ENCODE data around the gene RAB11FIP2. TPM values are rescaled to one million over a fixed set of nuclear protein-coding genes. Genes with fewer than 3 reads are reported as not detected.

Gene RAB11FIP2
- total and polyA plus RNA-seq, 4 donors, result 3.0 to 11.5 (median 6.0) TPM

GRCh38 chr10:117964536-117964935 is 82.2 kb downstream of the RAB11FIP2 start:
- no peaks in the 10 kb centered on the region for H3K36me3 ChIP-seq (ENCODE audit: control insufficient read depth in 4 of 4, insufficient read depth in 3 of 4, low read depth in 1 of 4, low read length in 3 of 4)
- H3K9me3 ChIP-seq (ENCODE audit: control insufficient read depth in 4 of 4, low read length in 3 of 4), result no peaks in the 10 kb centered on the region
- no peak overlapping the region for H3K4me3 ChIP-seq (ENCODE audit: low read depth in 1 of 3, low read length in 3 of 3)
- no peaks in the 10 kb centered on the region for H3K27me3 ChIP-seq (ENCODE audit: control insufficient read depth in 4 of 4, insufficient read depth in 4 of 4, low read length in 3 of 4)
- no peaks in the 10 kb centered on the region for H3K4me1 ChIP-seq (ENCODE audit: control insufficient read depth in 4 of 4, insufficient read depth in 4 of 4, low read length in 3 of 4)
- WGBS, result 93% methylated on average over 4 of the region's 4 CpGs
- H3K9ac ChIP-seq (ENCODE audit: low read depth in 1 of 2, low read length in 2 of 2), result no peak overlapping the region
- no peak for TF ChIP-seq HNF4A (conservative IDR thresholded peaks at IDR 0.05)
- no peak for TF ChIP-seq FOXA1 (IDR thresholded peaks at IDR 0.05)
- no peak for TF ChIP-seq RAD21 (IDR thresholded peaks at IDR 0.05)
- TF ChIP-seq, protein P1, sequence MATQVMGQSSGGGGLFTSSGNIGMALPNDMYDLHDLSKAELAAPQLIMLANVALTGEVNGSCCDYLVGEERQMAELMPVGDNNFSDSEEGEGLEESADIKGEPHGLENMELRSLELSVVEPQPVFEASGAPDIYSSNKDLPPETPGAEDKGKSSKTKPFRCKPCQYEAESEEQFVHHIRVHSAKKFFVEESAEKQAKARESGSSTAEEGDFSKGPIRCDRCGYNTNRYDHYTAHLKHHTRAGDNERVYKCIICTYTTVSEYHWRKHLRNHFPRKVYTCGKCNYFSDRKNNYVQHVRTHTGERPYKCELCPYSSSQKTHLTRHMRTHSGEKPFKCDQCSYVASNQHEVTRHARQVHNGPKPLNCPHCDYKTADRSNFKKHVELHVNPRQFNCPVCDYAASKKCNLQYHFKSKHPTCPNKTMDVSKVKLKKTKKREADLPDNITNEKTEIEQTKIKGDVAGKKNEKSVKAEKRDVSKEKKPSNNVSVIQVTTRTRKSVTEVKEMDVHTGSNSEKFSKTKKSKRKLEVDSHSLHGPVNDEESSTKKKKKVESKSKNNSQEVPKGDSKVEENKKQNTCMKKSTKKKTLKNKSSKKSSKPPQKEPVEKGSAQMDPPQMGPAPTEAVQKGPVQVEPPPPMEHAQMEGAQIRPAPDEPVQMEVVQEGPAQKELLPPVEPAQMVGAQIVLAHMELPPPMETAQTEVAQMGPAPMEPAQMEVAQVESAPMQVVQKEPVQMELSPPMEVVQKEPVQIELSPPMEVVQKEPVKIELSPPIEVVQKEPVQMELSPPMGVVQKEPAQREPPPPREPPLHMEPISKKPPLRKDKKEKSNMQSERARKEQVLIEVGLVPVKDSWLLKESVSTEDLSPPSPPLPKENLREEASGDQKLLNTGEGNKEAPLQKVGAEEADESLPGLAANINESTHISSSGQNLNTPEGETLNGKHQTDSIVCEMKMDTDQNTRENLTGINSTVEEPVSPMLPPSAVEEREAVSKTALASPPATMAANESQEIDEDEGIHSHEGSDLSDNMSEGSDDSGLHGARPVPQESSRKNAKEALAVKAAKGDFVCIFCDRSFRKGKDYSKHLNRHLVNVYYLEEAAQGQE (IDR thresholded peaks at IDR 0.05), result no peak
- no peak for TF ChIP-seq GABPA (IDR thresholded peaks at IDR 0.05 in 1 of 2, conservative IDR thresholded peaks at IDR 0.05 in 1 of 2)
- no peak for TF ChIP-seq SP1 (IDR thresholded peaks at IDR 0.05)
- TF ChIP-seq FOXA2 (IDR thresholded peaks at IDR 0.05), result no peak
- no peak for TF ChIP-seq RXRA (IDR thresholded peaks at IDR 0.05)
- TF ChIP-seq MAX (IDR thresholded peaks at IDR 0.05), result no peak
- TF ChIP-seq, protein P2, sequence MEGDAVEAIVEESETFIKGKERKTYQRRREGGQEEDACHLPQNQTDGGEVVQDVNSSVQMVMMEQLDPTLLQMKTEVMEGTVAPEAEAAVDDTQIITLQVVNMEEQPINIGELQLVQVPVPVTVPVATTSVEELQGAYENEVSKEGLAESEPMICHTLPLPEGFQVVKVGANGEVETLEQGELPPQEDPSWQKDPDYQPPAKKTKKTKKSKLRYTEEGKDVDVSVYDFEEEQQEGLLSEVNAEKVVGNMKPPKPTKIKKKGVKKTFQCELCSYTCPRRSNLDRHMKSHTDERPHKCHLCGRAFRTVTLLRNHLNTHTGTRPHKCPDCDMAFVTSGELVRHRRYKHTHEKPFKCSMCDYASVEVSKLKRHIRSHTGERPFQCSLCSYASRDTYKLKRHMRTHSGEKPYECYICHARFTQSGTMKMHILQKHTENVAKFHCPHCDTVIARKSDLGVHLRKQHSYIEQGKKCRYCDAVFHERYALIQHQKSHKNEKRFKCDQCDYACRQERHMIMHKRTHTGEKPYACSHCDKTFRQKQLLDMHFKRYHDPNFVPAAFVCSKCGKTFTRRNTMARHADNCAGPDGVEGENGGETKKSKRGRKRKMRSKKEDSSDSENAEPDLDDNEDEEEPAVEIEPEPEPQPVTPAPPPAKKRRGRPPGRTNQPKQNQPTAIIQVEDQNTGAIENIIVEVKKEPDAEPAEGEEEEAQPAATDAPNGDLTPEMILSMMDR (IDR thresholded peaks at IDR 0.05; ENCODE audit: low read depth, low read length, missing input control), result no peak
- TF ChIP-seq TAF1 (conservative IDR thresholded peaks at IDR 0.05), result no peak
- no peak for TF ChIP-seq NR2F2 (IDR thresholded peaks at IDR 0.05)
- TF ChIP-seq JUND (IDR thresholded peaks at IDR 0.05), result no peak
- TF ChIP-seq, protein P3, sequence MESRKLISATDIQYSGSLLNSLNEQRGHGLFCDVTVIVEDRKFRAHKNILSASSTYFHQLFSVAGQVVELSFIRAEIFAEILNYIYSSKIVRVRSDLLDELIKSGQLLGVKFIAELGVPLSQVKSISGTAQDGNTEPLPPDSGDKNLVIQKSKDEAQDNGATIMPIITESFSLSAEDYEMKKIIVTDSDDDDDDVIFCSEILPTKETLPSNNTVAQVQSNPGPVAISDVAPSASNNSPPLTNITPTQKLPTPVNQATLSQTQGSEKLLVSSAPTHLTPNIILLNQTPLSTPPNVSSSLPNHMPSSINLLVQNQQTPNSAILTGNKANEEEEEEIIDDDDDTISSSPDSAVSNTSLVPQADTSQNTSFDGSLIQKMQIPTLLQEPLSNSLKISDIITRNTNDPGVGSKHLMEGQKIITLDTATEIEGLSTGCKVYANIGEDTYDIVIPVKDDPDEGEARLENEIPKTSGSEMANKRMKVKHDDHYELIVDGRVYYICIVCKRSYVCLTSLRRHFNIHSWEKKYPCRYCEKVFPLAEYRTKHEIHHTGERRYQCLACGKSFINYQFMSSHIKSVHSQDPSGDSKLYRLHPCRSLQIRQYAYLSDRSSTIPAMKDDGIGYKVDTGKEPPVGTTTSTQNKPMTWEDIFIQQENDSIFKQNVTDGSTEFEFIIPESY (IDR thresholded peaks at IDR 0.05), result no peak
- no peak for TF ChIP-seq YY1 (IDR thresholded peaks at IDR 0.05)
- no peak for TF ChIP-seq EGR1 (IDR thresholded peaks at IDR 0.05; ENCODE audit: low read depth in 2 of 2)
- no peak for TF ChIP-seq HNF4G (IDR thresholded peaks at IDR 0.05)
- TF ChIP-seq, protein P4, sequence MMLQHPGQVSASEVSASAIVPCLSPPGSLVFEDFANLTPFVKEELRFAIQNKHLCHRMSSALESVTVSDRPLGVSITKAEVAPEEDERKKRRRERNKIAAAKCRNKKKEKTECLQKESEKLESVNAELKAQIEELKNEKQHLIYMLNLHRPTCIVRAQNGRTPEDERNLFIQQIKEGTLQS (IDR thresholded peaks at IDR 0.05), result no peak
- no peak for DNase-seq (ENCODE audit: low spot score)
- no peak overlapping the region for H3K27ac ChIP-seq (ENCODE audit: low read depth in 1 of 2, low read length in 2 of 2)
